ENCODE data around the gene TMEM51. TPM values are rescaled to one million over a fixed set of nuclear protein-coding genes. Genes with fewer than 3 reads are reported as not detected.

Gene TMEM51
- total and polyA plus RNA-seq, 2 donors (not counting 1 experiment from before 2014, with no cell fraction given), result 0.06 to 0.30 TPM

- no peak overlapping the region for H3K9ac ChIP-seq (ENCODE audit: low read length)
- intact Hi-C loops (cut with micrococcal nuclease), result no loop called here
- H3K36me3 ChIP-seq (replicated peaks in 1 of 2; ENCODE audit: control extremely low read depth in 1 of 2, control insufficient read depth in 1 of 2, extremely low read depth in 1 of 2, insufficient read depth in 2 of 2, low read length in 1 of 2), result no peaks in the 10 kb centered on the region
- DNase-seq (no peak), ATAC-seq (ENCODE audit: low read depth) (no peak)
- H3K27me3 ChIP-seq (replicated peaks in 1 of 4; ENCODE audit: control extremely low read depth in 1 of 4, control insufficient read depth in 3 of 4, insufficient read depth in 4 of 4, low read length in 3 of 4), result no peaks in the 10 kb centered on the region
- no peaks in the 10 kb centered on the region for H3K79me2 ChIP-seq (ENCODE audit: control insufficient read depth, insufficient read depth, low read length)
- no peaks in the 10 kb centered on the region for H3K9me3 ChIP-seq (ENCODE audit: control extremely low read depth in 1 of 3, control insufficient read depth in 2 of 3, insufficient read depth in 1 of 3, low read length in 2 of 3)
- H3K4me1 Mint-ChIP-seq, result no peaks in the 10 kb centered on the region
- H3K9me3 Mint-ChIP-seq (ENCODE audit: insufficient read depth), result no peaks in the 10 kb centered on the region
- TF ChIP-seq CTCF (IDR thresholded peaks at IDR 0.05) (no peak), EZH2 (IDR thresholded peaks at IDR 0.05; ENCODE audit: borderline replicate concordance, insufficient read depth, low read depth, low read length, poor library complexity, severe bottlenecking) (no peak)
- no peaks in the 10 kb centered on the region for H4K20me1 ChIP-seq (ENCODE audit: control insufficient read depth, insufficient read depth, low read length, poor library complexity, severe bottlenecking)
- H3K4me3 Mint-ChIP-seq, result no peak overlapping the region
- ChIA-PET CTCF (no interaction called here), POLR2A (no interaction called here)
- WGBS (ENCODE audit: insufficient coverage), result 73% methylated on average over 4 of the region's 8 CpGs
- no peak overlapping the region for H2AFZ ChIP-seq (ENCODE audit: insufficient read depth, low read depth, low read length, poor library complexity, severe bottlenecking)
- H3K4me3 ChIP-seq (ENCODE audit: control extremely low read depth in 1 of 5, extremely low read depth in 1 of 5, insufficient read depth in 1 of 5, low read depth in 2 of 5, low read length in 4 of 5), result no peak overlapping the region
- no peak overlapping the region for H3K27ac ChIP-seq (ENCODE audit: low read length in 2 of 2)
- no peak overlapping the region for H3K27ac Mint-ChIP-seq
- no peaks in the 10 kb centered on the region for H3K4me1 ChIP-seq (ENCODE audit: control insufficient read depth in 2 of 2, insufficient read depth in 2 of 2, low read length in 2 of 2)
- H3K27me3 Mint-ChIP-seq, result peaks cover 28% of the 10 kb centered on the region
- no peak overlapping the region for H3K4me2 ChIP-seq (replicated peaks; ENCODE audit: low read depth, low read length, poor library complexity, severe bottlenecking)
These were observed 31.1 kb downstream of the TMEM51 start for GRCh38 chr1:15184436-15185241.

- CTCF ChIA-PET, result no interaction called here
- intact Hi-C loops (cut with micrococcal nuclease), result no loop called here
- no peaks in the 10 kb centered on the region for H3K4me1 Mint-ChIP-seq
These were observed 32.1 kb downstream of the TMEM51 start for GRCh38 chr1:15185617-15186016.

More at GRCh38 chr1:15185617-15186016, 32.1 kb downstream of the TMEM51 start:
- Histone ChIP-seq H3K4me1 (ENCODE audit: control insufficient read depth in 2 of 2, insufficient read depth in 2 of 2, low read length in 2 of 2) (no peaks in the 10 kb centered on the region), H3K4me2 (replicated peaks; ENCODE audit: low read depth, low read length, poor library complexity, severe bottlenecking) (no peak overlapping the region), H3K27ac (ENCODE audit: low read length in 2 of 2) (no peak overlapping the region), H2AFZ (ENCODE audit: insufficient read depth, low read depth, low read length, poor library complexity, severe bottlenecking) (no peak overlapping the region), H3K79me2 (ENCODE audit: control insufficient read depth, insufficient read depth, low read length) (no peaks in the 10 kb centered on the region), H3K27me3 (replicated peaks in 1 of 4; ENCODE audit: control extremely low read depth in 1 of 4, control insufficient read depth in 3 of 4, insufficient read depth in 4 of 4, low read length in 3 of 4) (no peaks in the 10 kb centered on the region), H3K4me3 (ENCODE audit: control extremely low read depth in 1 of 5, extremely low read depth in 1 of 5, insufficient read depth in 1 of 5, low read depth in 2 of 5, low read length in 4 of 5) (no peak overlapping the region), H3K36me3 (replicated peaks in 1 of 2; ENCODE audit: control extremely low read depth in 1 of 2, control insufficient read depth in 1 of 2, extremely low read depth in 1 of 2, insufficient read depth in 2 of 2, low read length in 1 of 2) (no peaks in the 10 kb centered on the region), H4K20me1 (ENCODE audit: control insufficient read depth, insufficient read depth, low read length, poor library complexity, severe bottlenecking) (no peaks in the 10 kb centered on the region), H3K9me3 (ENCODE audit: control extremely low read depth in 1 of 3, control insufficient read depth in 2 of 3, insufficient read depth in 1 of 3, low read length in 2 of 3) (no peaks in the 10 kb centered on the region), H3K9ac (ENCODE audit: low read length) (no peak overlapping the region)
- TF ChIP-seq EZH2 (IDR thresholded peaks at IDR 0.05; ENCODE audit: borderline replicate concordance, insufficient read depth, low read depth, low read length, poor library complexity, severe bottlenecking) (no peak), CTCF (IDR thresholded peaks at IDR 0.05) (no peak)
- Mint-ChIP-seq H3K27me3 (peaks cover 28% of the 10 kb centered on the region), H3K9me3 (ENCODE audit: insufficient read depth) (no peaks in the 10 kb centered on the region), H3K4me3 (no peak overlapping the region), H3K27ac (no peak overlapping the region)
- no peak for DNase-seq
- WGBS (ENCODE audit: insufficient coverage), result 52% methylated on average over 3 of the region's 3 CpGs
- POLR2A ChIA-PET, result no interaction called here
- no peak for ATAC-seq (ENCODE audit: low read depth)
